Measurements from ENCODE around the gene ZBTB7A. TPM values are rescaled to one million over a fixed set of nuclear protein-coding genes. Genes with fewer than 3 reads are reported as not detected.
A peak's percentile ranks its signal among the peaks of the same experiment; 100 is the strongest.

Gene ZBTB7A
- total RNA-seq, 1 donor, result 42.7 TPM

DNA sequence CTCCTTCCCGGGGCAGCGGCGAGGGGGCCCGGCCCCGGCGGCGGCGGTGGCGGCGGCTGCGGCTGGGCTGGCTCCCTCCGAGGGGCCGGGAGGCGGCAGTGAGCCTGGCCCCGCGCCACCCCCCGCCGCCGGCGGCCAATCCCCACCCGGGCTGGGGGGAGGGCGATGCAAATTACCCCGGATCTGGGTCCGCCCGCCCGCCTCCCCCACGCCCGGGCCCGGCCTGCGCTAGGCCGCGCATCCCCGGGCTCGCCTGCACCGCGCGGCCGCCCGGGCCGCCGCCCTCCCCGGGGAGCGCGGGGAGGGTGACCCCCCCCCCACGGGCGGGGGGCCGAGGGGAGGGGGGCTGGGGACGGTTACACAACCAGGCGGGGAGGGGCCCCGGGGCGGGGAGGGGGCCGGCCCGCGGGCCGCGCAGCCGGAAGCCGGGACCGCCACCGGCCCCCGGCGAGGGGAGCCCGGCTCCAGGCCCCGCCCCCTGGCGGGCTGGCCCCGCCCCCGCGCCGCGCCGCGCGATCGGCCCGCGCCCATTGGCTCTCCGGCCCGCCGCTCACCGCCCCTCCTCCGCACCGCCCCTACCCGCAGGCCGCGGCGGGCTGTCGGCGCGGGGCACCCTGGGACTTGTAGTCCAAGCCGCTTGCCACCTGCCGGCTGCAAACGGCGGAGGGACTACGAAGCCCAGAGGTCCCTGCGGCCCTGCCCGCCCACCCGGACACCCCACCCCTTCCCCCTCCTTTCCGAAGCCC, 1.1 kb downstream of the ZBTB7A start:
- peak overlapping the region; percentile 84 for H3K4me3 ChIP-seq (ENCODE audit: insufficient read depth, low read length)
- no peak overlapping the region for H2AFZ ChIP-seq (ENCODE audit: low read length)
- no peaks in the 10 kb centered on the region for H3K9me3 ChIP-seq (ENCODE audit: low read depth, low read length)
- peaks cover 48% of the 10 kb centered on the region for H3K79me2 ChIP-seq (ENCODE audit: insufficient read depth, low read length)
- peak overlapping the region; percentile 55 for H3K4me2 ChIP-seq (ENCODE audit: insufficient read depth, low read length)
- H3K27me3 ChIP-seq (ENCODE audit: insufficient read depth, low read length), result no peaks in the 10 kb centered on the region
- H3K27ac ChIP-seq (ENCODE audit: low read depth, low read length), result no peak overlapping the region
- H3K36me3 ChIP-seq (ENCODE audit: insufficient read depth, low read length), result peaks cover 15% of the 10 kb centered on the region
- TF ChIP-seq, protein P1, sequence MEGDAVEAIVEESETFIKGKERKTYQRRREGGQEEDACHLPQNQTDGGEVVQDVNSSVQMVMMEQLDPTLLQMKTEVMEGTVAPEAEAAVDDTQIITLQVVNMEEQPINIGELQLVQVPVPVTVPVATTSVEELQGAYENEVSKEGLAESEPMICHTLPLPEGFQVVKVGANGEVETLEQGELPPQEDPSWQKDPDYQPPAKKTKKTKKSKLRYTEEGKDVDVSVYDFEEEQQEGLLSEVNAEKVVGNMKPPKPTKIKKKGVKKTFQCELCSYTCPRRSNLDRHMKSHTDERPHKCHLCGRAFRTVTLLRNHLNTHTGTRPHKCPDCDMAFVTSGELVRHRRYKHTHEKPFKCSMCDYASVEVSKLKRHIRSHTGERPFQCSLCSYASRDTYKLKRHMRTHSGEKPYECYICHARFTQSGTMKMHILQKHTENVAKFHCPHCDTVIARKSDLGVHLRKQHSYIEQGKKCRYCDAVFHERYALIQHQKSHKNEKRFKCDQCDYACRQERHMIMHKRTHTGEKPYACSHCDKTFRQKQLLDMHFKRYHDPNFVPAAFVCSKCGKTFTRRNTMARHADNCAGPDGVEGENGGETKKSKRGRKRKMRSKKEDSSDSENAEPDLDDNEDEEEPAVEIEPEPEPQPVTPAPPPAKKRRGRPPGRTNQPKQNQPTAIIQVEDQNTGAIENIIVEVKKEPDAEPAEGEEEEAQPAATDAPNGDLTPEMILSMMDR (IDR thresholded peaks at IDR 0.05; ENCODE audit: extremely low read depth, low read depth, low read length), result no peak
- H3K4me1 ChIP-seq (ENCODE audit: insufficient read depth, low read length), result peaks cover 32% of the 10 kb centered on the region
- peaks cover 37% of the 10 kb centered on the region for H4K20me1 ChIP-seq (ENCODE audit: insufficient read depth, low read length)
- peak; percentile 100 for DNase-seq (ENCODE audit: insufficient read length, low spot score, missing footprints)

DNA sequence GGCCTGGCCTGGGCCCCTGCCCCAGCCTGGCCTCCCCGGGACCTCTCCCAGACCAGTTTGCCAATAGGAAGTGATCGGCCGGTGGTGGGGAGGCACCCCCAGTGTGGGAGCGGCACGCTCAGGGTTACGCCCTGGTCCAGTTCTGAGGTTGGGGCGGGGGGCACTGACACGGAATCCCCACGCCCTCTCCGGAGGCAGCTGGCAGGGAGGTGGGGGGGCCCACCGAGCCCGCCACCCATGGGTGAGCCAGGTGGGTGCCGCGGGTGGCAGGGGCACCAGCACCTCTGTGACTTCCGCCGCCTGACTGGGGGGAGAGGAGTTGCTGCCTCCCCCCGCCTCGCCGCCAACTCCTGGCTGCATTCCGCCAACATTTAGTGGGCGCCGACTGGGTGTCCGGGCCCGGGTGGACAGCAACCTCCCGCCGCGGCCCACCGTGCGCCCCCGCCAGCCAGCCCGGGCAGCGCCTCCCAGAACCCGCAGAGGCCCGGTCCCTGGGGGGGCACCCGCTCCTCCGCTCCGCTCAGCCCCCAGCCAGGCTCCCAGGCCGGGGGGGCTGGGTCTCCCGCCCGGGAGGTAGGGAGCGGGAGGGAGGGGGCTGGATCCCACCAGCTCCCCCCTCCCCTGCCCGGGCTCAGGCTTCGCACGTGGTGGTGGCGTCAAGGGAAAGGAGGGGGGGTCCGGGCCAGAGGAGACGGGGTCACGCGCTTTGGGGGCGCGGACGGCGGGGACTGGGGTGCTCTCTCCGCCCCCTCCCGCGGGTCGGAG, 2.0 kb downstream of the ZBTB7A start:
- H3K27ac ChIP-seq (ENCODE audit: low read depth, low read length), result peak overlapping the region; percentile 69
- H4K20me1 ChIP-seq (ENCODE audit: insufficient read depth, low read length), result peaks cover 43% of the 10 kb centered on the region
- H3K27me3 ChIP-seq (ENCODE audit: insufficient read depth, low read length), result no peaks in the 10 kb centered on the region
- H3K9me3 ChIP-seq (ENCODE audit: low read depth, low read length), result no peaks in the 10 kb centered on the region
- TF ChIP-seq, protein P1 (IDR thresholded peaks at IDR 0.05; ENCODE audit: extremely low read depth, low read depth, low read length), result no peak
- H3K4me3 ChIP-seq (ENCODE audit: insufficient read depth, low read length), result peak overlapping the region; percentile 90
- no peak overlapping the region for H2AFZ ChIP-seq (ENCODE audit: low read length)
- peaks cover 41% of the 10 kb centered on the region for H3K4me1 ChIP-seq (ENCODE audit: insufficient read depth, low read length)
- H3K4me2 ChIP-seq (ENCODE audit: insufficient read depth, low read length), result peak overlapping the region; percentile 88
- peaks cover 58% of the 10 kb centered on the region for H3K79me2 ChIP-seq (ENCODE audit: insufficient read depth, low read length)
- H3K36me3 ChIP-seq (ENCODE audit: insufficient read depth, low read length), result peaks cover 15% of the 10 kb centered on the region
- peak; percentile 96 for DNase-seq (ENCODE audit: insufficient read length, low spot score, missing footprints)

DNA sequence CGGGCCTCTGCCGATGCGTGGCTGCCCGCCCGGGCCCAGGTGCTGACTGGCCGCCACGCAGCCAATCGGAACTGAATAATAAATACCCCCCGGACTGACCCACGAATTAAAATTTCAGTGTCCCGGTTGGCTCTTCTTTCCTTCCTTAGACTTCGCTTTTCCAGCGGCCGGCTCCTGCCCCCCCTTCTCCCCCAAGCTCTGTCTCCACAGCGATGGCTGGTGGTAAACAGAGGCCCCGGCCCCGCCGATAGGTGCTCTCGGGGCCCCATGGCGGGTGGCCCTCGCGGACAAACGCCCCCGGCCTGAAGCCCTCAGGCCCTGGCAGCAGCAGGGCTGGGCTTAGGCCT, 2.6 kb downstream of the ZBTB7A start:
- Histone ChIP-seq H3K9me3 (ENCODE audit: low read depth, low read length) (no peaks in the 10 kb centered on the region), H3K4me3 (ENCODE audit: insufficient read depth, low read length) (peak overlapping the region; percentile 90), H3K27ac (ENCODE audit: low read depth, low read length) (peak overlapping the region; percentile 69), H2AFZ (ENCODE audit: low read length) (no peak overlapping the region), H3K4me1 (ENCODE audit: insufficient read depth, low read length) (peaks cover 47% of the 10 kb centered on the region), H3K36me3 (ENCODE audit: insufficient read depth, low read length) (peaks cover 15% of the 10 kb centered on the region), H3K4me2 (ENCODE audit: insufficient read depth, low read length) (peak overlapping the region; percentile 88), H3K27me3 (ENCODE audit: insufficient read depth, low read length) (no peaks in the 10 kb centered on the region), H3K79me2 (ENCODE audit: insufficient read depth, low read length) (peaks cover 63% of the 10 kb centered on the region), H4K20me1 (ENCODE audit: insufficient read depth, low read length) (peaks cover 43% of the 10 kb centered on the region)
- peak; percentile 96 for DNase-seq (ENCODE audit: insufficient read length, low spot score, missing footprints)
- TF ChIP-seq, protein P1 (IDR thresholded peaks at IDR 0.05; ENCODE audit: extremely low read depth, low read depth, low read length), result no peak
